HG03095 (cell line): ENCODE results near the gene THBS4.
A peak's percentile ranks its signal among the peaks of the same experiment; 100 is the strongest.

Experiments
- ATAC-seq: cut with Tn5 transposase; IDR thresholded peaks from one replicate; pipeline ENCODE4 v1.9.1; 2021; ENCODE audit warnings: moderate library complexity; ENCODE audit not compliant: unreplicated experiment

THBS4 gene

GRCh38 chr5:80034962-80035821 lies at the start of gene THBS4:
TSS of gene THBS4 (plus strand) at chr5:80035348. CDS start at chr5:80035538, 190 bp downstream.
- ATAC-seq: no peak

- ATAC-seq: no peak
Observed at GRCh38 chr5:79986260-79986659, 48.9 kb upstream of the THBS4 start.

- ATAC-seq: peak; percentile 49
Observed at GRCh38 chr5:79990205-79990597, 44.9 kb upstream of the THBS4 start.

GRCh38 chr5:79990598-79991507 lies 44.3 kb upstream of the THBS4 start, which contains the start of gene MTX3:
TSS of gene MTX3 (minus strand) at chr5:79991262. CDS start at chr5:79991238, 24 bp downstream.
- ATAC-seq: peak; percentile 80

GRCh38 chr5:79992891-79993657 lies 42.1 kb upstream of the THBS4 start:
- no peak for ATAC-seq

GRCh38 chr5:79999722-80000121 lies 35.4 kb upstream of the THBS4 start:
- ATAC-seq: no peak

- ATAC-seq: no peak
Observed at GRCh38 chr5:80002677-80003076, 32.5 kb upstream of the THBS4 start.

GRCh38 chr5:80008995-80009765 lies 26.0 kb upstream of the THBS4 start:
- ATAC-seq: no peak

- no peak for ATAC-seq
Observed at GRCh38 chr5:80010754-80011392, 24.3 kb upstream of the THBS4 start.

- ATAC-seq: no peak
Observed at GRCh38 chr5:80025069-80025468, 10.1 kb upstream of the THBS4 start.

GRCh38 chr5:80026841-80027240 lies 8.3 kb upstream of the THBS4 start:
- no peak for ATAC-seq

GRCh38 chr5:80031109-80031508 lies 4.0 kb upstream of the THBS4 start:
- no peak for ATAC-seq

- no peak for ATAC-seq
Observed at GRCh38 chr5:80033513-80033912, 1.6 kb upstream of the THBS4 start.

- ATAC-seq: no peak
Observed at GRCh38 chr5:80034559-80034958, 589 bp upstream of the THBS4 start.

GRCh38 chr5:80035839-80036238 lies 691 bp downstream of the THBS4 start:
- no peak for ATAC-seq

- ATAC-seq: no peak
Observed at GRCh38 chr5:80036615-80037014, 1.5 kb downstream of the THBS4 start.

GRCh38 chr5:80037366-80037765 lies 2.2 kb downstream of the THBS4 start:
- ATAC-seq: peak; percentile 75

GRCh38 chr5:80039650-80040049 lies 4.5 kb downstream of the THBS4 start:
- no peak for ATAC-seq

GRCh38 chr5:80041527-80041926 lies 6.4 kb downstream of the THBS4 start:
- no peak for ATAC-seq

- ATAC-seq: no peak
Observed at GRCh38 chr5:80042330-80042729, 7.2 kb downstream of the THBS4 start.
